Measurements from ENCODE around the gene ORC1. TPM values are rescaled to one million over a fixed set of nuclear protein-coding genes. Genes with fewer than 3 reads are reported as not detected.

The ORC1 gene
- 10 to 100 TPM; 27.0 to 28.3 TPM for total RNA-seq

DNA sequence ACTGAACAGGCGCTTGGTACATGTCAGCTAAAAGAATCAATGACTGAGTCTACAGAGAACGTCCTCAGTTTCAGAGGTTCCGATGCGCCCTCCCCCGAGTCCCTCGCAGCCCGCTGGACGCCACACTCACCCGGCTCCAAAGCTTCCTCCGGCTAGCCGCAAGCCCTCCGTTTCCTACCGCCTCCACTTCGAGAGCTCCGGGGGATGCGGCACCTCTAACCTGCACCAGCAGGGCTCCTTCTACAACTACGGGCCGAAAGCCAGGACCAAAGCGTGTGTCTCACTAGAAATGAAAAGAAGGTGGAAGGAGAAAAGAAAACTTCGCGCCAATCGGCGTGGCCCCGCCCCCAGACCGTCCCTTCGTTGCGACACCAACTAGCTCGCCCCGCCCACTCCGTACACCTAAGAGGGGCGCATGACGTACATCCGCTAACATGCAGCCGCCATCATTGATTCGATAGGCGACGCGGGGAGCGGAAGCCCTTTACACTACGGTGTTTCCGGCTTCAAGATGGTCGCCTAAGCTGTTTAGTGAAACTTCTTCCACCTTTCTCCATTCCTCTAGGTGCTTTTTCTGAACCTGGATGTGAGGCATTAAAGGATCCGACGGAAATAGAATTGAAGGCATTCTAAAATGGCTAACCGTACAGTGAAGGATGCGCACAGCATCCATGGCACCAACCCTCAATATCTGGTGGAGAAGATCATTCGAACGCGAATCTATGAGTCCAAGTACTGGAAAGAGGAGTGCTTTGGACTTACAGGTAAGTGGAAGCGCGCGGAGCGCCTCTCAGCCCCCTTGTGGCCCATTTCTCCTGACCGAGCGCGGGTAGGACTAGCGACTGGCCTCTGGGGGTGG, at the start of gene ORC1, which contains the start of gene PRPF38A:
Gene ORC1, minus strand, starts transcription at position 308 of the 859 bp plus-strand sequence. CDS start 2,200 bp downstream, outside the sequence.
Gene PRPF38A, plus strand, starts transcription at position 487 of the 859 bp plus-strand sequence. Its CDS starts 148 bp downstream, at position 635.
- peak within 1 kb of the TSS; percentile 100 for H3K4me3 Mint-ChIP-seq
- peak within 1 kb of the TSS; percentile 100 for H3K27ac Mint-ChIP-seq
- peak; percentile 98 for DNase-seq
- ChIA-PET CTCF (interaction anchor here (0.7 to 3.8 kb wide), 20 partner anchors 9 to 517 kb away, joined by 3 to 37 read pairs (median 4); partner anchors contain the start of genes ECHDC2, SHISAL2A and TUT4), POLR2A (interaction anchor here (0.9 to 6.1 kb wide), 45 partner anchors 10 to 923 kb away, joined by 3 to 144 read pairs (median 6); partner anchors contain the start of genes BTF3L4, CC2D1B, GPX7 and KTI12)
- no peaks in the 10 kb centered on the region for H3K9me3 Mint-ChIP-seq
- H3K4me1 Mint-ChIP-seq, result peaks cover 67% of the 10 kb centered on the region
- no peaks in the 10 kb centered on the region for H3K27me3 Mint-ChIP-seq
- peaks cover 75% of the 10 kb centered on the region for H3K36me3 Mint-ChIP-seq (ENCODE audit: low read depth)

DNA sequence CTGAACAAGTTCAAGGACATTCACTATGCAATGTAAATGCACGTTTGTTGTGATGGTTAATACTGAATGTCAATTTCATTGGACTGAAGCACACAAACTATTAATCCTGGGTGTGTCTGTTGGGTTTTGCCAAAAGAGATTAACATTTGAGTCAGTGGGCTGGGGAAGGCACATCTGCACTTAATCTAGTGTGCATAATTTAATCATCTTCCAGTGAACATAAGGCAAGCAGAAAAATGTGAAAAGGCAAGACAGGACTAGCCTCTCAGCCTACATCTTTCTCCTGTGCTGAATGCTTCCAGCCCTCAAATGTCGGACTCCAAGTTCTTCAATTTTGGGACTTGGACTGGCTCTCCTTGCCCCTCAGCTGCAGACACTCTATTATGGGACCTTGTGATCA, 40.2 kb upstream of the ORC1 start:
- ChIA-PET CTCF (no interaction called here), POLR2A (interaction anchor here (1.2 kb wide), 1 partner anchor 40 kb away, joined by 5 read pairs; the partner anchor contains the start of genes ORC1 and PRPF38A)
- no peaks in the 10 kb centered on the region for H3K9me3 Mint-ChIP-seq
- H3K27ac Mint-ChIP-seq, result no peak overlapping the region
- H3K36me3 Mint-ChIP-seq (ENCODE audit: low read depth), result peaks cover 25% of the 10 kb centered on the region
- H3K27me3 Mint-ChIP-seq, result no peaks in the 10 kb centered on the region
- no peaks in the 10 kb centered on the region for H3K4me1 Mint-ChIP-seq
- no peak overlapping the region for H3K4me3 Mint-ChIP-seq
- DNase-seq, result no peak

DNA sequence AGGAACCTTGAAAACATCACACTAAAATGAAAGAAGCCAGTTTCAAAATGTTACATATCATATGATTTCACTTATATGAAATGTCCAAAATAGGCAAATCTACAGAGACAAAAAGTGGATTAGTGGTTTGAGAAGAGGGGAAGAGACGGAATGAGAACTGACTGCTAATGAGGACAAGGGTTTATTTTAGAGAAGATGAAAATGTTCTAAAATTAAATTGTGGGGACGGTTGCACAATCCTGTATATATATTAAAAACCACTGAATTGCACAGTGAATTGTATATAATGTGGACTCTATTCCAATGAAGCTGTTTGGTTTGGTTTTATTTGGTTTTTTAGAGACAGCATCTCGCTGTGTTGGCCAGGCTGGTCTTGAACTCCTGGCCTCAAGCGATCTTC, 35.8 kb upstream of the ORC1 start:
- DNase-seq, result no peak
- CTCF ChIA-PET, result no interaction called here
- Mint-ChIP-seq H3K27me3 (no peaks in the 10 kb centered on the region), H3K4me3 (no peak overlapping the region), H3K9me3 (no peaks in the 10 kb centered on the region), H3K36me3 (ENCODE audit: low read depth) (peaks cover 37% of the 10 kb centered on the region), H3K4me1 (no peaks in the 10 kb centered on the region), H3K27ac (no peak overlapping the region)
- POLR2A ChIA-PET, result no interaction called here

DNA sequence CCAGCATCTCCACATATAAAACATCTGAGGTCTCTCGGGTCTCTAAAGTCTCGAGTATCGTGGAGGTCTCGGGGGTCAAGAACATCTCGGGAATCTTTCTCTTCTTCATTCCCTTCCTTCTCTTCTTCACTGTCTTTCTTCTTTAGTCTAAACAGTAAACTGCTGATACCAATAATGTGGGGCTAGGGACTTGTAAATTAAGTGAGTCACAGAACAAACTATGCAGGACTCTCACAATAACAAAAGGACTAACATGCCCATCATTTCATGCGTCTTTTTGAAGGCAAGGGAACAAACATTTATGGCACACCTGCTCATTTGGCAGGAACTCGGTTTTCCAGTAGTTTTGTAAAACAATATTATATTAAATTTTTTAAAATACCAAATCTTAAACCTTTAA, 32.6 kb upstream of the ORC1 start:
- Mint-ChIP-seq H3K27me3 (no peaks in the 10 kb centered on the region), H3K4me1 (peaks cover 1% of the 10 kb centered on the region), H3K9me3 (no peaks in the 10 kb centered on the region), H3K36me3 (ENCODE audit: low read depth) (peaks cover 40% of the 10 kb centered on the region), H3K4me3 (no peak overlapping the region), H3K27ac (no peak overlapping the region)
- DNase-seq, result no peak
- ChIA-PET CTCF (no interaction called here), POLR2A (interaction anchor here (2.6 kb wide), 1 partner anchor 13 kb away, joined by 12 read pairs; no protein-coding TSS in a partner anchor)

DNA sequence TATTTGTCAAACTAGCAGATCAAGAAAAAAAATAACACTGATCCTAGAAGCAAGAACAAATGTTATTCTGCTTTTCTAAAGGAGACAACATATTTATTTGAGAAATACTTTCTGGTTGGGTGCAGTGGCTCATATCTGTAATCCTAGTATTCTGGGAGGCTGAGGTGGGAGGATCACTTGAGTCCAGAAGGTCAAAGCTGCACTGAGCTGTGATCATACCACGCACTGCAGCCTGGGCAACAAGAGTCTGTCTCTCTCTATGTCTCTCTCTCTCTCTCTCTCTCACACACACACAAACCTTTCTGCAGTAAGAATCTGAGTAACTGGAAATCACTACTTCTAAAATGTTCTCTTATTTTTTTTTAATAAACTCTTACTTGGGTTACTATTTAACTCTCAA, 31.4 kb upstream of the ORC1 start:
- no peak overlapping the region for H3K27ac Mint-ChIP-seq
- no peaks in the 10 kb centered on the region for H3K27me3 Mint-ChIP-seq
- no peak for DNase-seq
- H3K4me1 Mint-ChIP-seq, result peaks cover 1% of the 10 kb centered on the region
- H3K36me3 Mint-ChIP-seq (ENCODE audit: low read depth), result peaks cover 44% of the 10 kb centered on the region
- CTCF ChIA-PET, result no interaction called here
- H3K4me3 Mint-ChIP-seq, result no peak overlapping the region
- H3K9me3 Mint-ChIP-seq, result no peaks in the 10 kb centered on the region
- POLR2A ChIA-PET, result interaction anchor here (2.6 kb wide), 1 partner anchor 12 kb away, joined by 12 read pairs; no protein-coding TSS in a partner anchor

DNA sequence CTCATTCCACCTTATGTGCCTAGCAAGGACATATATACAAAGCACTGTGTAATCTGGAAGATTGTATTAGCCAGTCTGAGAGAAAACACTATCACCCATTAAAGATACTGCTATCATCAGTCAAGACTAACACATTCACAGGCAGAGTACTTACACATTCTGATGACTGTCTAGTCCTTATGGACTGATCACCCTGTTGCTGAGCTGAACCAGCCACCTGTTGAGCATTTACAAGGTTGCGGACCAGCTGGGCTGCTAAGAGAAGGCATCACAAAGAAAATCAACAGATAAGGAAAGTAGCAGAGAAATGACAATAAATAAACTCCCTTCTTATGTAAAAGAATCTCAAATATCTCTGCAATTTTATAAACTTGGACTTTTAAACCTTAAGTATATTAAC, 31.0 kb upstream of the ORC1 start:
- H3K36me3 Mint-ChIP-seq (ENCODE audit: low read depth), result peaks cover 46% of the 10 kb centered on the region
- peaks cover 1% of the 10 kb centered on the region for H3K4me1 Mint-ChIP-seq
- no peak for DNase-seq
- POLR2A ChIA-PET, result interaction anchor here (2.6 kb wide), 1 partner anchor 11 kb away, joined by 12 read pairs; no protein-coding TSS in a partner anchor
- no peak overlapping the region for H3K4me3 Mint-ChIP-seq
- no peak overlapping the region for H3K27ac Mint-ChIP-seq
- no peaks in the 10 kb centered on the region for H3K9me3 Mint-ChIP-seq
- H3K27me3 Mint-ChIP-seq, result no peaks in the 10 kb centered on the region
- CTCF ChIA-PET, result no interaction called here

DNA sequence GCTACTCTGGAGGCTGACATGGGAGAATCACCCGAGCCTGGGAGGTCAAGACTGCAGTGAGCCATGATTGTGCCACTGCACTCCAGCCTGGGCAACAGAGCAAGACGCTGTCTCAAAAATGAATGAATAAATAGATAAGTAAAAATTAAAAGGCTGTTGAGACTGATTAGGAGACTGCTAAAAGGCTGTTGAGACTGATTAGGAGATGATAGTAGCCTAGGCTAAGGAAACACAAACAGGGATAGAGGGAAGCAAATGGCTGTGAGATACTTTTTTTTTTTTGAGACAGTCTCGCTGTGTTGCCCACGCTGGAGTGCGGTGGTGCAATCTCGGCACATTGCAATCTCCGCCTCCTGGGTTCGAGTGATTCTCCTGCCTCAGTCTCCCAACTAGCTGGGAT, 28.6 kb upstream of the ORC1 start:
- ChIA-PET CTCF (no interaction called here), POLR2A (no interaction called here)
- no peak overlapping the region for H3K4me3 Mint-ChIP-seq

DNA sequence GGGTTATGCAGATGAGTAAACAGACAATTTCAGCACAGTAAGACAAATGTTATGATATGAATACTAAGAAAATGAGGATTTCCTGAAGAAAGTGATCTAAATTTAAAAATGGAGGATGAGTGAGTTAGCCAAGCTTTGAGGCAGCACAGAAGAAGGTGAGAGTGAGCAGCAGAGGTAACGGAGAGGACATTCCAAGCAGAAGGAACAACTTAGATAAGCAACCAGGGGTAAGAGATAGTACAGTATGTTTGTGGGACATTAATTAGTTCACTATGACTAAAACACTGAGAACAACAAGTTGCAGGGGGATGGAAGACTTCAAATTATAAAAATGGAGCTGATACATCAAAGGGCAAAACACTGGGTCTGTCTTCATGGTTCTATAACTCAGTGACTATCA, 22.9 kb upstream of the ORC1 start:
- H3K27ac Mint-ChIP-seq, result no peak overlapping the region
- H3K36me3 Mint-ChIP-seq (ENCODE audit: low read depth), result peaks cover 52% of the 10 kb centered on the region
- CTCF ChIA-PET, result interaction anchor here (0.5 to 0.7 kb wide), 2 partner anchors 22 to 495 kb away, joined by 3 read pairs; partner anchors contain the start of genes ORC1 and PRPF38A
- H3K27me3 Mint-ChIP-seq, result no peaks in the 10 kb centered on the region
- DNase-seq, result no peak
- peaks cover 38% of the 10 kb centered on the region for H3K4me1 Mint-ChIP-seq
- POLR2A ChIA-PET, result interaction anchor here (1.0 to 2.5 kb wide), 2 partner anchors 18 to 23 kb away, joined by 4 to 15 read pairs; partner anchors contain the start of genes ORC1 and PRPF38A
- no peak overlapping the region for H3K4me3 Mint-ChIP-seq
- no peaks in the 10 kb centered on the region for H3K9me3 Mint-ChIP-seq

More for the DNA sequence above, 28.6 kb upstream of the ORC1 start:
- H3K36me3 Mint-ChIP-seq (ENCODE audit: low read depth), result peaks cover 44% of the 10 kb centered on the region
- no peak overlapping the region for H3K27ac Mint-ChIP-seq
- peaks cover 1% of the 10 kb centered on the region for H3K4me1 Mint-ChIP-seq
- DNase-seq, result no peak
- no peaks in the 10 kb centered on the region for H3K9me3 Mint-ChIP-seq
- H3K27me3 Mint-ChIP-seq, result no peaks in the 10 kb centered on the region

DNA sequence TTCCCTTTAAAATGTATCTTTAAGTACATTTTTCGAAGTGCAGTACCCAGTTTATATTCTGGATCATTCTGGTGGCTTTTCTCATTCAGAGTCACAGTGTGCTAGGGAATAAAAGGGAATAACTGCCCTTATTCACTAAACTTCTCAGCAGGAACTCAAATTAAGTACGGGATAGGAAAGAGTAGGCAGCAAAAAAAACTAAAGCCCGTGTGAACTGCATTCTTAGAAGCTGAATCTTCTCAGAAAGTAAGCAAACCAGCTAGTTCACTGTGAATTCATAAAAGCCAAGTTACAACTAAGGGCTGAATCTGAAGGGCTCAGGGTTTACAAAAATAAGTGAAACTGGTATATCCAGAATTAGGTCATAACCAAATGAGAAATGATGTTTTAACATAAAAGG, 22.1 kb upstream of the ORC1 start:
- no peak for DNase-seq
- Mint-ChIP-seq H3K4me1 (peaks cover 39% of the 10 kb centered on the region), H3K9me3 (no peaks in the 10 kb centered on the region), H3K36me3 (ENCODE audit: low read depth) (peaks cover 53% of the 10 kb centered on the region), H3K27ac (peak overlapping the region; percentile 22), H3K27me3 (no peaks in the 10 kb centered on the region), H3K4me3 (no peak overlapping the region)
- CTCF ChIA-PET, result interaction anchor here (1.2 kb wide), 1 partner anchor 240 kb away, joined by 4 read pairs; no protein-coding TSS in a partner anchor
- POLR2A ChIA-PET, result interaction anchor here (1.0 to 2.5 kb wide), 2 partner anchors 17 to 22 kb away, joined by 4 to 15 read pairs; partner anchors contain the start of genes ORC1 and PRPF38A

DNA sequence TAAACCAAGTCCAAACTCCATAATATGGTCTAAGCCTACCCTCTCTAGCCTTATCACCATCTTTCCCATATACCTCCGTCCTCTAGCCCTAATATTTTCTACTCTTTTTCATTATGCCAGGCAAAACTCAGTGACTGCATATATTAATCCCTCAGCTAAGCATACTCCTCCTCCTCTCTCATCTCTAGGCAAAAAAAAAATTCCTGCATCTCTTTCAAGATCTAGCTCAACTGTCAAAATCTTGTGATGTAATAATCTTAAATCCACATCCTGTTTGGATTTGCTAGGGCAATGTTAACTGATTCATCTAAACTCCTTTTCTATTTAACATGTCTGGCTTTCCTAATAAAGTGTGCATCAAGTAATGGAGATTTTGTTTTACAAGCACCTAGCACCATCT, 20.6 kb upstream of the ORC1 start:
- POLR2A ChIA-PET, result interaction anchor here (0.8 to 2.5 kb wide), 18 partner anchors 9 to 370 kb away, joined by 3 to 144 read pairs (median 8); partner anchors contain the start of genes BTF3L4, CC2D1B, ORC1 and PRPF38A
- Mint-ChIP-seq H3K27me3 (no peaks in the 10 kb centered on the region), H3K36me3 (ENCODE audit: low read depth) (peaks cover 47% of the 10 kb centered on the region), H3K27ac (peak overlapping the region; percentile 97), H3K9me3 (no peaks in the 10 kb centered on the region), H3K4me1 (peaks cover 39% of the 10 kb centered on the region), H3K4me3 (peak overlapping the region; percentile 59)
- CTCF ChIA-PET, result interaction anchor here (0.6 to 2.5 kb wide), 6 partner anchors 20 to 279 kb away, joined by 3 to 24 read pairs (median 4); partner anchors contain the start of genes ORC1 and PRPF38A
- no peak for DNase-seq

DNA sequence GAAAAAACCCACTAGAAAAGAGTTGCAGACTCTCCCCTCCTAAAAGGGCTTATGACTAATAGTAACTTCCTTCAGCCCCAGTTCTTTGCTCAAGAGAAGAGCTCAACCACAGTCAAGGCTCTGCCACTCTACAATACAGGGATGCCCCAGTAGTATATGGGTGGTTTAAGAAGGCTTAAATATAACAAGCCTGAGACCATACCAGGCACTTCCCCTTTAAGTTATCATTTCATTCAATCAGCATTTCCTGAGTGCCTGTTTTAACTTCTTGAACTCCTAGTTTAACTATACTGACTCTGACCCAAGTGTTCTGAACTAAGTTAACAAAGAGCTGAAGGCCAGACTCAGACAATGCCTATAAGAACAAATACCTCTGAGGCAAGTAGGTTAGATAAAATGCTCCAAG, 20.0 kb upstream of the ORC1 start:
- peaks cover 43% of the 10 kb centered on the region for H3K4me1 Mint-ChIP-seq

DNA sequence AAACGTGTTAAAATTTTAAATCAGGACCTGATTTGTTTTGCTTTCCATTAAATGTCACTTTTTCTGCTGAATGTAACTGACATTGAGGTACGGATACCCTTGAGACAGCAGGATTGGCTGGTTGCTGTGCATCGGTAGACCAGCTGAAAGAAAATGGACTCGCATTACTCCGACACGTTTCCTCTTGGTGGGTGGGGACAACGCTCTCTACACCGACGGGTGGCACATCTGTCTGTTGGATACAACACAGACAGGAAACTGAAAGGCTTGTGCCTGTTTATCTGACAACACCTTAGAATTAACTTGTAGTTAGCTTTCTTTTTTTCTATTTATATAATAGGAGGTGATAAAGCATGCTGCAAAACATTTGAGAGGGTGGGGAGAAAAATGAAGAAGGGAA, 19.5 kb upstream of the ORC1 start:
- H3K27me3 Mint-ChIP-seq, result no peaks in the 10 kb centered on the region
- H3K4me1 Mint-ChIP-seq, result peaks cover 44% of the 10 kb centered on the region
- peaks cover 54% of the 10 kb centered on the region for H3K36me3 Mint-ChIP-seq (ENCODE audit: low read depth)
- CTCF ChIA-PET, result interaction anchor here (0.7 to 2.5 kb wide), 7 partner anchors 19 to 280 kb away, joined by 3 to 24 read pairs (median 4); partner anchors contain the start of genes CC2D1B, ORC1 and PRPF38A
- no peaks in the 10 kb centered on the region for H3K9me3 Mint-ChIP-seq
- H3K4me3 Mint-ChIP-seq, result peak overlapping the region; percentile 59
- POLR2A ChIA-PET, result interaction anchor here (0.7 to 2.5 kb wide), 22 partner anchors 8 to 419 kb away, joined by 3 to 144 read pairs (median 6); partner anchors contain the start of genes BTF3L4, CC2D1B, ORC1 and PRPF38A
- DNase-seq, result peak; percentile 84
- peak overlapping the region; percentile 97 for H3K27ac Mint-ChIP-seq

More for the DNA sequence above, 20.0 kb upstream of the ORC1 start:
- H3K9me3 Mint-ChIP-seq, result no peaks in the 10 kb centered on the region
- H3K27me3 Mint-ChIP-seq, result no peaks in the 10 kb centered on the region
- peak overlapping the region; percentile 97 for H3K27ac Mint-ChIP-seq
- DNase-seq, result peak; percentile 41
- peaks cover 53% of the 10 kb centered on the region for H3K36me3 Mint-ChIP-seq (ENCODE audit: low read depth)
- H3K4me3 Mint-ChIP-seq, result peak overlapping the region; percentile 59
- POLR2A ChIA-PET, result interaction anchor here (0.7 to 2.5 kb wide), 22 partner anchors 9 to 418 kb away, joined by 3 to 144 read pairs (median 6); partner anchors contain the start of genes BTF3L4, CC2D1B, ORC1 and PRPF38A
- CTCF ChIA-PET, result interaction anchor here (0.6 to 2.5 kb wide), 7 partner anchors 20 to 279 kb away, joined by 3 to 24 read pairs (median 4); partner anchors contain the start of genes CC2D1B, ORC1 and PRPF38A

Data from activated CD4-positive, alpha-beta memory T cell treated with anti-CD3 and anti-CD28 coated beads, Interleukin-2, amount 10 ng/mL, durations not matched to agents 7 days and 5 days (primary cell).